ES-I3 (cell line): ENCODE results near the gene NKD1.

Experiments
- H3K36me3 ChIP-seq: 2 replicates; pipeline ENCODE4 v1.6.1; 2013; ENCODE audit warnings: mild to moderate bottlenecking, low read length, control low read depth, moderate library complexity; ENCODE audit not compliant: insufficient read depth
- H3K4me1 ChIP-seq: 2 replicates; pipeline ENCODE4 v1.6.1; 2013; ENCODE audit warnings: mild to moderate bottlenecking, control low read depth, low read length; ENCODE audit not compliant: insufficient read depth
- H3K9ac ChIP-seq: 2 replicates; pipeline ENCODE4 v1.6.1; 2013; ENCODE audit warnings: low read depth, mild to moderate bottlenecking, low read length, moderate library complexity
- H3K9me3 ChIP-seq: 2 replicates; pipeline ENCODE4 v1.6.1; 2013; ENCODE audit warnings: mild to moderate bottlenecking, low read length, moderate library complexity; ENCODE audit not compliant: control insufficient read depth, insufficient read depth

Gene NKD1

GRCh38 chr16:50537533-50538290 is 10.5 kb upstream of the NKD1 start:
- Histone ChIP-seq H3K36me3 (no peaks in the 10 kb centered on the region), H3K9ac (no peak overlapping the region), H3K4me1 (peaks cover 11% of the 10 kb centered on the region), H3K9me3 (no peaks in the 10 kb centered on the region)

GRCh38 chr16:50538411-50539052 is 9.7 kb upstream of the NKD1 start:
- no peak overlapping the region for H3K9ac ChIP-seq
- peaks cover 11% of the 10 kb centered on the region for H3K4me1 ChIP-seq
- no peaks in the 10 kb centered on the region for H3K9me3 ChIP-seq
- no peaks in the 10 kb centered on the region for H3K36me3 ChIP-seq

DNA sequence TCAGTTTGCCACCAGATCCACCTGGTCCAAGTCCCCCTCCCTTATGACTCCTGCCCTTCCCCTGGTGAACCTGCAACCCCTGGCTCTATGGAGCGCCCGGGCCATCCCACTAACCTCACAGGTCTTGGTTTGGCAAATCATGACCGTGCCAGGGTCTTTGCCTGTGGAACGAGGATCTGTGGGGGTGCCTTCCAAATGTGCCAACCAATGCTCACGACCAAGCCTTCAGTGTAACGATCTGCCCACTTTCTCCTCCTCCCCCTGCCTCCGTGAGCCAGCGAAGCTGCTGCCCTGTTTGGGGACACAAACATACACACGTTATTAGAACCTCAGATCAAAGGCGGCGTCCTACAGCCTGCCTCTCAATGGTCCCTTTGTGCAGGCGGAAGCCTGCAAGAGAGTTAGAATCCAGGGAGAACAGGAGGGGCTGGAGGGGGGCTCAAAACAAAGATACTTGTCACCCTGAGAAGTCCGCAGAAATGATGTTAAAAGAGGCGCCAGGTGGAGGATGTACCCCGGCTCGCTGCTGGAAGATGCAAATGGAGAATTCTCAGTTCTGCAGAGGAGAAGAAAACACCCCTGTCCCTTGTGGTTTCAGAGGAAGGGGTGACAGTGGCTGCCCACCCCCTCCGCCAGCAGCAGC is 9.0 kb upstream of the NKD1 start:
- Histone ChIP-seq H3K9ac (no peak overlapping the region), H3K4me1 (peaks cover 11% of the 10 kb centered on the region), H3K36me3 (no peaks in the 10 kb centered on the region), H3K9me3 (no peaks in the 10 kb centered on the region)

GRCh38 chr16:50539822-50540710 is 8.1 kb upstream of the NKD1 start:
- peaks cover 11% of the 10 kb centered on the region for H3K4me1 ChIP-seq
- no peaks in the 10 kb centered on the region for H3K9me3 ChIP-seq
- no peak overlapping the region for H3K9ac ChIP-seq
- no peaks in the 10 kb centered on the region for H3K36me3 ChIP-seq

- Histone ChIP-seq H3K9me3 (no peaks in the 10 kb centered on the region), H3K4me1 (peaks cover 11% of the 10 kb centered on the region), H3K9ac (no peak overlapping the region), H3K36me3 (no peaks in the 10 kb centered on the region)
Observed at GRCh38 chr16:50540711-50541007, 7.5 kb upstream of the NKD1 start.

DNA sequence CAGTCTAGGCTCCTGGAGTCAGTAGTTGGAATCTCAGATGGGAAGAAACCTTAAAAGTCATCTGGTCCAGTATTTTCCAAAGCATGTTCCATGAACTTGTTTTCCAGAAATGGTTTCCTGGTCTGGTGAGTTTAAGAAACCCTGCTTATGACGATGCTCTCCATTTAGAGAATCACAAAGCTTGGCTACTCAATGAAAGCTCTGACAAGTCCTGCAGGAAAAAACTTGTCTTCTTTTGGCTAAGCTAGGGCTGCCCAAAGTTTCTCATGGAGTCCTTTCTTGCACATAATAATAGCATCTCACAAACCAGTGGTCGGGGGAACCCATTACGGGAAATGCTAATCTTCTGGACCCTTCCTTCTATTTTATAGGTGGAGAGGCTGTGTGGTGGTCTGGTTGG is 5.5 kb upstream of the NKD1 start:
- H3K36me3 ChIP-seq: no peaks in the 10 kb centered on the region
- no peaks in the 10 kb centered on the region for H3K9me3 ChIP-seq
- peaks cover 11% of the 10 kb centered on the region for H3K4me1 ChIP-seq
- H3K9ac ChIP-seq: no peak overlapping the region

DNA sequence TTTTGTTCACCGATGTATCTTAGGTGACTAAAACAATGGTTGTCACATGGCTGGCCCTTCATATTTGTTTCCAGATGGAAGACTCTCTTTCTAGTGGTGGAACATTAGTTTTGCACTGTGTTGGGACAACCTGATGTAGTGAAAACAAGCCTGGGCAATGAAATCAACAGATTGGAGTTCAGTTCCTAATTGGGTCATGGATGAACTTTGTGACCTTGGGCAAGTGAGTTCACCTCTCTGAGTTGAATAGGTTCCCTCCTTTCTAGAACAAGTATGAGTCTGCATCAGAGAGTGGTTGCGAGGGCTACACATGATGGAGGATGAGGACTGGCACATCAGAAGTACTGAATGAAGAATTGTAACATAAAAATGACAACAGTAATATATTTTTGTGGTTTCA is 2.1 kb upstream of the NKD1 start:
- H3K4me1 ChIP-seq: no peaks in the 10 kb centered on the region
- no peaks in the 10 kb centered on the region for H3K36me3 ChIP-seq
- H3K9me3 ChIP-seq: no peaks in the 10 kb centered on the region
- H3K9ac ChIP-seq: no peak overlapping the region

DNA sequence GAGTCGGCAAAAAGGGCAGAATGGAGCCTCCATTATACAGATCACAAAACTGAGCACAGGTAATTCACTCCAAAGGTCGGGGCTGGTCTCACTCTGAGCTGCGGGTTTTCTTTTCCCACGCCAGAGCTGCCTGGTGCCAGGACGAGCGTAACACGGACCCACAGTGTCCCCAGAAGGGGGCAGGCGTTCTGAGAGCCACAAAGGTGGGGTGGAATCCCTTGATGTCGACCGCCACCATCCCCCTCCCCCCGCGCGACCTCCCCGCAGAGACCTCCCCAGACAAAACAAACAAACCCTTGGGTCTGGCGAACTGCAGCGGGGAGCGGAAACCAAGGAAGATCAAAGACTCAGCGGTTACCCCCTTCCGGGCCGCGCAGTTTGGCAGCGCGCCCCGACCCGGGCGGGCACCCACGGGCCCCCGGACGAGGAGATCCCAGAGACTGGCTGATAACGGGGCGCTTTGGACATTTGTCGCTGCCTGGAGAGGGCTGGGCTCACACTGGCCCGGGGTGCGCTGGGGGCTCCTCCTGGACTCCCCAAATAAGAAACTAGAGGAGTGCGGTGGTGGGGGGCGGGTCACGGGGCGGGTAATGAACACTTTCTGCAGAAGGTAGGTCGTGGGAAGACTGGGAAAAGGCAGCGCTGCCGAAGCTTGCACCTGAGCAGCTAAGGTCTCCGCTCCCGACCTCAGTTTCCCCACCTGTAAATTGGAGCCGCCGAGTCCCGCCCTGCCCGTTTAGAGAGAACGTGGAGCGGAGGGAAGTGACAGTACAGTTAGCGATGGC is 664 bp upstream of the NKD1 start:
- H3K9me3 ChIP-seq: no peaks in the 10 kb centered on the region
- no peaks in the 10 kb centered on the region for H3K4me1 ChIP-seq
- no peaks in the 10 kb centered on the region for H3K36me3 ChIP-seq
- peak overlapping the region; percentile 57; the same call in 1 of the 2 replicates for H3K9ac ChIP-seq

GRCh38 chr16:50548909-50549560 is 839 bp downstream of the NKD1 start:
- Histone ChIP-seq H3K4me1 (no peaks in the 10 kb centered on the region), H3K36me3 (no peaks in the 10 kb centered on the region), H3K9ac (peak overlapping the region; percentile 58), H3K9me3 (no peaks in the 10 kb centered on the region)

DNA sequence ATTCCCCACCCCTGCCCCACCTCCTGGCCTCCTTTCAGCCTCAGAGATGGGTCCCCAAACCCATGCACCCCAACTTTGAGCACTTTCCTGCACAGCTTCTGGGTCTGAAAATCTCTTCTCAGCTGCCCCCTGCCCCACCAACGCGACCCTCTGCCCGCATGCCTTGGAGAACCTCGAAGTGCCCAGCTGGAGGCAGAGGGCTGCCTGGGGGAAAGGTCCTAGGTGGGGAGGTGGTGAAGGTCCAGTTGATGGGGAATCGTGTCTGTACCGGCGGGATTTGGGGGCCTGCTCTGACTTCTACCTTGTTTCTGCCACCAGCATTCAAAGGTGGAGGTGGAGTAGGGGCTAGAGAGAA is 1.3 kb downstream of the NKD1 start:
- H3K36me3 ChIP-seq: no peaks in the 10 kb centered on the region

DNA sequence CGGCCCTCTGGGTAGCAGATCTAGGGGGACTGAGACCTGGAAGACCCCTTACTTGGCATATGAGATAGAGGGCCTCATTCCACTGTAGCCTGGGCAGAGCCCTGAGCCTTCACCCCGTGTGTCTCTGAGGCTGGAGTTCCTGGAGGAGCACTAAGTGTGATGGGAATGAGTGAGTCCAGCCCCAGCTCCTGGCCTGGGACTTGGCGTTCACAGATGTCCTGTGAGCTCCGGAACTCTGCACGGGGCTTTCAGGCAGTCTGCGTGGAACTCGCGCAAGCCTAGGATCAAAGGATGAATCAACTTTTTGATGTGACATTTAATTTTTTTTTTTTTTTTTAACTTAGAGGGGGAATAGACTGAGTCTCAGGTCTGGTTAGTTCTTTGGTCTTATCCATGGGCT is 1.8 kb downstream of the NKD1 start:
- H3K4me1 ChIP-seq: no peaks in the 10 kb centered on the region
- no peak overlapping the region; the same call in 1 of the 2 replicates for H3K9ac ChIP-seq
- no peaks in the 10 kb centered on the region for H3K9me3 ChIP-seq
- H3K36me3 ChIP-seq: no peaks in the 10 kb centered on the region

More for the DNA sequence above, 1.3 kb downstream of the NKD1 start:
- Histone ChIP-seq H3K4me1 (no peaks in the 10 kb centered on the region), H3K9ac (peak overlapping the region; percentile 58; the same call in 1 of the 2 replicates), H3K9me3 (no peaks in the 10 kb centered on the region)

DNA sequence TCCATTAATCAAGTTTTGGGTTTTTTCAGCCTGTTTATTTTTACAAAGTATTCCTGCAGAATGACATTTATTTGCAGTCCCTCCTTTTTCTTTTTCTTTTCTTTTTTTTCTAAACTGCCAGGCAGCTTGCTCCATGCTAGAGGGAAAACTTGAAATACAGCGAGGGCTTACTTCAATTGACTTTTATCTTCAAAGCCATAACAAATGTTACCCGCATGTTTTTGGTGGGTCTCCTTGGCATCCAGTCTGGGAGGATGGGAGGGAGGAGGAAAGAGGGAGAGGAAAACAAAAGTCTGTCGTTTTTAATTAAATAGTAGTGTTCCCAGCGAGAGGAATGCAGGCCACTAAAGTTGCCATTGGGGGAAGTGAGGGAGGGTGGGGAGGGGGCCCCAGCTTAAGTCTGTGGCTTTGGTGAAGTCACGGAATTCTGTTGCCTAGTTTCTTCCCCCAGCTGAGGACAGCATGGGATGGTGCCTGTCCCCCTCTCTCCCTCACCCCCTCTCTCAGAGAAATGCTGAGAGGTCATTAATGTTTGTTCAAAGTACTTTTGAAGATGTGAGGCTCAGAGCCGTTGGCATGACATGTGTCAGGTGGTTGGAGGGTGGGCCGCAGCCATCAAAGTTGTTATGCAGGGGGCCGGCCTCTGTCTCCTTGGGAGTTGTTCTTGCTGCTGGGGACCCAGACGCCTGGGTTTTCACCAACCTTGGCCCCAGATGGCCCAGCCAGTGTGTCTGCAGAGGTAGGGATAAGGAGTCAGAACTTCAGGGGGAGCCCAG is 2.9 kb downstream of the NKD1 start:
- Histone ChIP-seq H3K9me3 (no peaks in the 10 kb centered on the region), H3K36me3 (no peaks in the 10 kb centered on the region), H3K9ac (no peak overlapping the region), H3K4me1 (no peaks in the 10 kb centered on the region)
